Sigmoid colon (tissue), 4 donors: Measurements from ENCODE around the gene COL25A1.

ENCODE experiments used
- EP300 ChIP-seq, 4 donors: sonication (generic); formaldehyde crosslinking; IDR thresholded peaks; one replicate each; pipeline ENCODE4 v1.6.1; 2017; ENCODE audit warnings: antibody characterized with exemption in 4 of 4
- POLR2A ChIP-seq, 2 donors: fragments of 450-650 bp; IDR thresholded peaks; one replicate each; pipeline ENCODE4 v1.6.1; 2016; ENCODE audit warnings: antibody characterized with exemption in 2 of 2, mild to moderate bottlenecking in 2 of 2, moderate library complexity in 2 of 2
- TF ChIP-seq, protein P1 (sequence below), 4 experiments: fragments of 450-650 bp in 3 of 4; fragments of 200-600 bp in 1 of 4; IDR thresholded peaks; one replicate each; pipeline ENCODE4 v1.5.1; 2016 to 2019; ENCODE audit warnings: antibody characterized with exemption in 4 of 4, mild to moderate bottlenecking in 3 of 4, moderate library complexity in 2 of 4

DNA sequence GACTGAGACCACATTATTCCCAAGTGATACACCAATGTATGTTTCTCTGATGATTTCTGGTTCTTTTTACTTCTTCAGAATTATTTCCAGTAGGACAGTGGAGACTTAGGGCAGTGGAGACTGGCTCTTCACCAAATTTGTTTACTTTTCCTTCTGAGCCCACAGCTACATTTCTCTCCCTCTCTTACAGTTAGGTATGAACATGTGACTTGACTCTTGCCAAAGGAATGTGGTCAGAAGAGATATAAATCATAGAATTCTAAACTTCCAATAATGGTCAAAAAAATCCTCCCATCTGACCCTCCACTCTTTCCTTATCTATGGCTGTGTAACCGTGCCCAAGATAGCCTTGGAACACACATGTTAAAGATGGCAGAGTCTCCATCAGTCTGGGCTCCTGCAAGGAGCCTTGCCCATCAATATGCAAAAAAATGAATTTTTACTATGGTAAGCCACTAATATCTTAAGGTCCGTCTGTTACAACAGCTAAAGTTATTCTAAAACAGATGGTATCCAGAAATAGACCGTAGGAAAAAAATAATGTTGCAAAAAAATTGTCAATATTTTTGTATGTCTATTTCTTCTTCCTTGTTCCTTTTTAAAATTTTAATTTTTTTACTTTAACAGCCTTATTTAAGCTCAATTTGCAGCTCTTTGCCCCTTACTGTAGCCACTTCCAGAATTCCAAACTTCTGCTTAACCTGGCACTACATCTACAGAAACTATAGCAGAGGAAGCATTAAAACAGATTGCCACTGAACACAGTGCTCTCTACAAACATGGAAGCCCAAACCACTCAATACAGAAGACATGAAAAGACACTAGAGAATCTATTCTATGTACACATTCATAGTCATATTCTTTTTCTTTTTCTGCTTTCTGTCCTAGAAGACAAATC, 260.7 kb downstream of the COL25A1 start:
- TF ChIP-seq, protein P1, sequence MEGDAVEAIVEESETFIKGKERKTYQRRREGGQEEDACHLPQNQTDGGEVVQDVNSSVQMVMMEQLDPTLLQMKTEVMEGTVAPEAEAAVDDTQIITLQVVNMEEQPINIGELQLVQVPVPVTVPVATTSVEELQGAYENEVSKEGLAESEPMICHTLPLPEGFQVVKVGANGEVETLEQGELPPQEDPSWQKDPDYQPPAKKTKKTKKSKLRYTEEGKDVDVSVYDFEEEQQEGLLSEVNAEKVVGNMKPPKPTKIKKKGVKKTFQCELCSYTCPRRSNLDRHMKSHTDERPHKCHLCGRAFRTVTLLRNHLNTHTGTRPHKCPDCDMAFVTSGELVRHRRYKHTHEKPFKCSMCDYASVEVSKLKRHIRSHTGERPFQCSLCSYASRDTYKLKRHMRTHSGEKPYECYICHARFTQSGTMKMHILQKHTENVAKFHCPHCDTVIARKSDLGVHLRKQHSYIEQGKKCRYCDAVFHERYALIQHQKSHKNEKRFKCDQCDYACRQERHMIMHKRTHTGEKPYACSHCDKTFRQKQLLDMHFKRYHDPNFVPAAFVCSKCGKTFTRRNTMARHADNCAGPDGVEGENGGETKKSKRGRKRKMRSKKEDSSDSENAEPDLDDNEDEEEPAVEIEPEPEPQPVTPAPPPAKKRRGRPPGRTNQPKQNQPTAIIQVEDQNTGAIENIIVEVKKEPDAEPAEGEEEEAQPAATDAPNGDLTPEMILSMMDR (IDR thresholded peaks at IDR 0.05), result no peak
- no peak for TF ChIP-seq POLR2A (IDR thresholded peaks at IDR 0.05)
- no peak for TF ChIP-seq EP300 (IDR thresholded peaks at IDR 0.05)
